ENCODE results near the gene KCNH8.

The KCNH8 gene

DNA sequence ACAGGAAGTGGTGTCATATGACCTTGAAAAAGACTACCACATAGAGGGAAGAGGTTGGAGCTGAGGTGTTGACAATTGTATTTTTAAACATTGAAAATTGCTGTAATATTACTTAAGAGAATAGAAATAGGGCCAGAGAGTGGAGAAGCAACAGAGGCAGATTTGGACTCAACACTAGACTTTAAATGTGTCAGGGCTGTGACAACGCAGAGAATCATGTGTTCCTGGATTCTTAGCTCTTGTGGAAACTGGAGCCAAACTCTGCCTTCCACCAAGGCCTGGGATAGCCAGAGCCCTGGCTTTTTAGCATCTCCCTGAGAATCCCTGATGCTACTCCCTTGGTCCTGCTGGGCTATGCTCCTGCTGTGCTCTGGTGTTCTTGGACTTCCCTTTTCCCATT, 277.5 kb downstream of the KCNH8 start:
- H3K4me3 ChIP-seq (ENCODE audit: low read depth, low read length) = no peak overlapping the region
- TF ChIP-seq, protein P1, sequence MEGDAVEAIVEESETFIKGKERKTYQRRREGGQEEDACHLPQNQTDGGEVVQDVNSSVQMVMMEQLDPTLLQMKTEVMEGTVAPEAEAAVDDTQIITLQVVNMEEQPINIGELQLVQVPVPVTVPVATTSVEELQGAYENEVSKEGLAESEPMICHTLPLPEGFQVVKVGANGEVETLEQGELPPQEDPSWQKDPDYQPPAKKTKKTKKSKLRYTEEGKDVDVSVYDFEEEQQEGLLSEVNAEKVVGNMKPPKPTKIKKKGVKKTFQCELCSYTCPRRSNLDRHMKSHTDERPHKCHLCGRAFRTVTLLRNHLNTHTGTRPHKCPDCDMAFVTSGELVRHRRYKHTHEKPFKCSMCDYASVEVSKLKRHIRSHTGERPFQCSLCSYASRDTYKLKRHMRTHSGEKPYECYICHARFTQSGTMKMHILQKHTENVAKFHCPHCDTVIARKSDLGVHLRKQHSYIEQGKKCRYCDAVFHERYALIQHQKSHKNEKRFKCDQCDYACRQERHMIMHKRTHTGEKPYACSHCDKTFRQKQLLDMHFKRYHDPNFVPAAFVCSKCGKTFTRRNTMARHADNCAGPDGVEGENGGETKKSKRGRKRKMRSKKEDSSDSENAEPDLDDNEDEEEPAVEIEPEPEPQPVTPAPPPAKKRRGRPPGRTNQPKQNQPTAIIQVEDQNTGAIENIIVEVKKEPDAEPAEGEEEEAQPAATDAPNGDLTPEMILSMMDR (IDR thresholded peaks at IDR 0.05; ENCODE audit: control insufficient read depth, extremely low read depth, insufficient read depth) = no peak
- DNase-seq (ENCODE audit: low read depth) = no peak

DNA sequence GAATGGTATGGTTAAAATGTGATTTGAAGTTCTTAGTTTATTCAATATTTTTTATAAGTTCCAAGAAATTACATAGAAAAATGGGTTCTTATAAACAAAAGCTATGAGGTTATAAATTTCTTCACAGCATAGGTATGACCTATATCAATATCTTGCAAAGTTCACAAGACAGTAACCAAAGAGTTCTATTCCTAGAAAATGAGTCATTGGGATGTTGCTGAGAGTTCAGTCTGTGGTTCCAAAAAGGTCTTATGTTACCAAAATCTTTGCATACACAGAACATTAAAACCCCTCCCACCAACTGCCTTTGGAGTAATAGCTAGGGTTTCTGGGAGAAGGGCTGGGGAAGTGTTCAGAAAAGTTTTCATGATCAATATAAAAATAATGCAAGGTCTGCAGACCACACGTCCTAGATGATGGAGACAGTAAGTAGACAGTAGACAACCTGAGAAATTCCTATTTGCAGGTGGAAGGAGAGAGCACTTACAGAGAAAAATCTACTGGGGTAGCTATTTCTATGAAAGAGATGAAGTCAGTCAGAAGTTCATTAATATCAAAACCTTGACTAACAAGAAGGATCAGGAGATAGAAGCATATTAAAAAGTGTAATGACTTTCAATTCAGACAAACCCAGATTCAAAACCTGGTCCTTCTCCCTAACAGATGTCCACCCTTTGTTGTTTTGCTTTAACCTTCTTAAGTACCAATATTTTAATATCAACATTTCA, 279.3 kb downstream of the KCNH8 start:
- TF ChIP-seq, protein P1 (IDR thresholded peaks at IDR 0.05; ENCODE audit: control insufficient read depth, extremely low read depth, insufficient read depth) = no peak
- DNase-seq (ENCODE audit: low read depth) = no peak
- H3K4me3 ChIP-seq (ENCODE audit: low read depth, low read length) = no peak overlapping the region

DNA sequence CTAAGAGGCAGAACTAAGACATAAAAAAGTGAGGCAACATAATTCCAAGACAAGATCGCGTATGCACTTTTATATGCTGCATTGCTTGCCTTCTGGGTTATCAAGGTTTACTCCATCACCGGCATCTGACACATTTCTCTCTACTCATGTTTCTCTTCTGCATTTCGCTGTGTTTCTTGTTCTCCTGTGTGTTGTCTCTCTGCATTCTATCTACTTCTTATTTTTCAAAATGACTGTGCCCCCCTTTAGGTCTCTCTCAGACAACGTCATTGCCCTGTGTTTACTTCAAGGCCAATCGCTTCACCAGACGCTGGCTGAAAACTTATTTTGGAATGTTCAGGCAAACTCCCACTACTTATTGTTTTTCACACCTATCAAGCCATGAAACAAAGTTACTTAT, 280.4 kb downstream of the KCNH8 start:
- H3K4me3 ChIP-seq (ENCODE audit: low read depth, low read length) = no peak overlapping the region
- no peak for DNase-seq (ENCODE audit: low read depth)
- TF ChIP-seq, protein P1 (IDR thresholded peaks at IDR 0.05; ENCODE audit: control insufficient read depth, extremely low read depth, insufficient read depth) = no peak

DNA sequence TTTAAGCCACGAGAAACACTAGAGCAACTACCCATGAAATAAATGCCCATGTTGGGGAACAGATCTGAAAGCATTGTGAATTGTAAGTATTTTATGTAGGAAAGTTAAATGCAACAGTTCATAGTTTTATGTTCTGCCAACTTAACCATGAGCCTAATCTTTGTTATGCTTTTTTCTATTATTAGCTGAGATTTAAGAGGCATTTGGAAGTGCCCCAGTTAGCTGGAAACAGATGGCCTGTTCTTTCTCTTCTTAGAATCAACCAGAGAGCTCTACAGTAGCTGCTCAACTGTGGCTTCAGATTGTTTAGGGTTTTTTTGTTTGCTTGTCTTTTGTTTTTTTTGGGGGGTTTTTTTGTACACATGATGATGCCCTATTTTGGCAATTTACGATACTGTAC, 284.4 kb downstream of the KCNH8 start:
- no peak for DNase-seq (ENCODE audit: low read depth)
- TF ChIP-seq, protein P1 (IDR thresholded peaks at IDR 0.05; ENCODE audit: control insufficient read depth, extremely low read depth, insufficient read depth) = no peak
- no peak overlapping the region for H3K4me3 ChIP-seq (ENCODE audit: low read depth, low read length)

DNA sequence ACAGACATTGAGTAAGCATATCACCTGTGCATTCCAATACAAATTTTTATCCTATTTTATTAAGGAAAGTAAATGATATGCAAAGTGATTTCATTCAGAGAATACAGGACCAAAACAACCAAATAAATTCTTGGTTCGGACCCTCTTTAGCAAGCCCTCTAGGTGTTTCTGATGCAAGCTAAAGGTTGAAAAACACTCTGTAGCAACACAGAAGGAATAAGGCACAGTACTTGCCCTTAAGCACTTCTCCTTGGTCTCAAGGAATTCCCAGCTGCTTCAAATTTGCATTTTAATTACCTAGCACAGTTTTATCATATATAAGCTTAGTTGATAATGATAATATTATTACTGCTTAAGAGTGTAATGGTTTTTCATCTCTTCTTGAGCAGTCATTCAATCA, 288.4 kb downstream of the KCNH8 start:
- no peak for DNase-seq (ENCODE audit: low read depth)
- TF ChIP-seq, protein P1 (IDR thresholded peaks at IDR 0.05; ENCODE audit: control insufficient read depth, extremely low read depth, insufficient read depth) = no peak
- no peak overlapping the region for H3K4me3 ChIP-seq (ENCODE audit: low read depth, low read length)

DNA sequence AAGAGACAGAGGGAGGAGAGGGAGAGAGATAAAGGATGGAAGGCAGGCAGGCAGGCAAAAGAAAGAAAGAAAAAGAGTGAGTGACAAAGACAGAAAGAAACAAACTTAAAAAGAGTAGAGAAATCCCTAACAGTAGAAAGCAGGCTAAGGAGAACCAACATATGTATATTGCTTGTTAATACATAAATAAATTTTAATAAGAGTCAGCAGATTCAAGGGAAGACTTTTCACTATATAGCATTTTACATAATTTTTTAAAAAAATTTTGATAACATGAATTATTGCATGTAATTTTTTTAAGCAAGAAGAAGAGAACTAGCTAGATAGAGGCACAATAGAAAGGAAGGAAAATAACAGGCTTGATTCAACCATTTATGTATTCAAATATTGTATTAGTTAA, 291.6 kb downstream of the KCNH8 start:
- H3K4me3 ChIP-seq (ENCODE audit: low read depth, low read length) = no peak overlapping the region
- DNase-seq (ENCODE audit: low read depth) = no peak
- TF ChIP-seq, protein P1 (IDR thresholded peaks at IDR 0.05; ENCODE audit: control insufficient read depth, extremely low read depth, insufficient read depth) = no peak

DNA sequence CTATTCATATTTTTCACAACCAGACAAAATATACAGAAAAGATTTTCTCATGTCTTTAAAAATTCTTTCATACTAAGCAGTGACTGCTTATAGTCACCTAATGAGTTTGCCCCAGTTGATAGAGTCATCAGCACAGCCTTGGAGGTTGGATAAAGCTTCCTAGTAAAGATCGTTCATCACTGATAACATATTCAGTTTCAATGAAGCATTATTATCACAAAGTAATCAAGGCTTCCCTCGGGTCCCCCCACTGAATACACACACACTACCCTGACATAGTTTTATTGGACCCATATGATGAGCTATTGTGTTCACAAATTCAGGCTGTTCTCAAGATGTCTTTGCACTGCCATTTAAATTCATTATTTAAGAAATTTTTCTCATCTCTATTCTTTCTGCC, 297.8 kb downstream of the KCNH8 start:
- no peak for DNase-seq (ENCODE audit: low read depth)
- TF ChIP-seq, protein P1 (IDR thresholded peaks at IDR 0.05; ENCODE audit: control insufficient read depth, extremely low read depth, insufficient read depth) = no peak
- no peak overlapping the region for H3K4me3 ChIP-seq (ENCODE audit: low read depth, low read length)

Measured in LNCaP clone FGC (cell line).